Activated CD8-positive, alpha-beta memory T cell treated with anti-CD3 and anti-CD28 coated beads for 1 hour (primary cell): ENCODE data around the gene ACSL5.
"Not testable (repeated sequence)": the region's sequence is repeated elsewhere in the genome, so short reads cannot be mapped to it uniquely, and the experiment has no call there.

Source experiments
- DNase-seq, 2 donors: peaks; one replicate each; pipeline ENCODE4 v3.0.0-alpha.2; 2020; ENCODE audit warnings: low read depth in 1 of 2; ENCODE audit errors: extremely low read depth in 1 of 2

The ACSL5 gene

GRCh38 chr10:112349521-112350085, 24.3 kb upstream of the ACSL5 start:
- DNase-seq = no peak

GRCh38 chr10:112351146-112351545, 22.8 kb upstream of the ACSL5 start:
- DNase-seq = no peak

- no peak for DNase-seq
These were observed 21.9 kb upstream of the ACSL5 start for GRCh38 chr10:112352044-112352443.

DNA sequence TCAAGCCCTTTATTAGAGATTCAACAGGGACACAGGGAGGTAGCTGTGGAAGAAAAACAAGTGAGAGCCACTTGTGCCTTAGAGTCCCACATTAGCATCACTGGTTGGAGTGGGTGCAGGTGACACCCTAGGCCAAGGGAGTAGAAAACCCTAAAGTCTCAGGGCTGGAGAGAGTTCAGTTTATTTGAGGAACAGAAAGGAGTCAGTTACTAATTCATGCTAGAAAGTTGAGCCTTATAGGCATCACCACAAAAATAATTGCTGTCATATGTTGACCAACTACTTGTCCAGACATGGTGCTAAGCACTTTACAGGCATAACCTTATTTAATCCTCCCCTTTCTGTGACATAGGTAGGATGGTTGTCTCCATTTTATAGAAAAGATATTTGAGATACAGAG, 20.9 kb upstream of the ACSL5 start:
- no peak for DNase-seq

GRCh38 chr10:112356686-112357085, 17.2 kb upstream of the ACSL5 start:
- no peak for DNase-seq

GRCh38 chr10:112359606-112360307, 14.2 kb upstream of the ACSL5 start:
- no peak for DNase-seq

DNA sequence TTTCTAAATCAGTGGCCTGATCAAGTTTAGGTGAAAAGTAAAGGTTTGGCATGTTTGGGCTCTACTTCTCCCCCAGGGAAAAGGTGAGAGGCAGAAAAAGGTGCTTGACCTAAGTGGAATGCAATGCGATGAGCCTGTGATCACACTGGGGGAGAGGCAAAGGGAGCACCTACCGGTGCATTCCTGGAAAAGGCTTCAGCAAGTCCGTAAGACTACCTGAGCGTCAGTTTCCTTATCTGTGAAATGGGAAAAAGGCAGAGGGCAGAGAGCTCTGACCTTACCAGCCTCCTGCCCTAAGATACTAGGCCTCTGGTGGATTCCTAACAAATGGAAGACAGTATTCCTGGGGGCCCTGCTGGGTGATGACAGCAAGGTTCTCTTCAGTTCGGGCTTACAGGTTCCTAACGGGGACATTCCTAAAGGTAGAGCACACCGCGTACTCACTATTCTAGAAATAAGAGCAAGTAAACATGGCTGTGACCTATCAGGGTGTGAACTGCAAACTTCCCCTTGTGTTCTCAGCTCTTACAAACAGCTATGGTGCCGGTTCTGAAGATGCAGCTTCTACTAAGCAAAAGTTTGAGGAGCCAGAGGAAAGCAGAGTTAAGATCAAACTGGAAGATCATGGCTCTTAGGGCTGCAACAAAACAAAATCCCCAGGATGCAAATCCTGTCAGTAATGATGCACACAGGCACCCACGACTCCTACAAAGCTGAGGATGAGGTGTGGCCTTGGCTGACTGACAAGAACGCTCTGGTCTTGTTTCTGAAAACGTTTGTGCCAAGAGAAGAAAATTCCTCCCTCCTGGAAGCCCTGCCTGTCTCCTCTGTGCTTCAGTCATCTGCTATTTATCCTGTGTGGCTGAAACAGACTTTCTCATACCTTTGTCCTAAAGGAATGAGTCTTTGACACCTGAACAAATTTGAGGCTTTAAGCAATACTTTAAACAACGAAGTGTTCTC, 13.3 kb upstream of the ACSL5 start:
- DNase-seq = no peak

DNA sequence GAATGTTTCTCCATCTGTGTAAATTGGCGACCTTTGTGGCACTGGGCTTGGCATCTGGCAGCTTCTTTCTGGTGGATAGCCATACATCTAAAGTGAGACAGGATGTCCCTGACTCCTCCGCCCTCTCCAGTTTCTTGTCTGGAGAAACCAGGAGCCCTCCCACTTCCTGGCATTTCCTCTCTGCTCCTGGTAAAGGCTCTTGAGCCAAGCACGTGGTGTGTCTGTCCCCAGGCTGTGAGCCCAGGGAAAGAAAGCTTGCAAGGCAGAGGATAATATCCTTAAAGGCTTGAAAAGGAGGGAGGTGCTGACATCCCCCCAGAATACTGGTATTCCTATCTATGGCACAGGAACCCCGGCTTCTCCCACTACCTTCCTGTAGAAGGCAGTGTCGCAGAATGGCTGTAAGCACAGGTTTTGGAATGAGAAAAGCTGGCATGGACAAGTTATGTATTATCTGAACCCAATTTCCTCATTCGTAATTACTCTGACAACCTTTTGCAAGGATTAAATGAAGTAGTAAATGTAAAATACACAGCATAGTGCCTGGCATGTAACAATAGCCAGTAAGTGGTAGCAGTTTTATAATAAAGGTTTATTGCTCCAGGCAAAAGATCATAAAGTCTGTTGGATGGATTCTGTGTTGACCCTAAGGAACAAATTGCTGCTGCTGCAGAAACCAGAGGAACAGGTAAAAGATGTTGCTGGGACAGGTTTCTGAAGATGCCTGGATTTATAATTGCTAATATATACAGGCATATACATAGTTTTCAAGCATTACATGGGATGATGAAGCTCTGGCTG, 11.8 kb upstream of the ACSL5 start:
- DNase-seq = no peak

DNA sequence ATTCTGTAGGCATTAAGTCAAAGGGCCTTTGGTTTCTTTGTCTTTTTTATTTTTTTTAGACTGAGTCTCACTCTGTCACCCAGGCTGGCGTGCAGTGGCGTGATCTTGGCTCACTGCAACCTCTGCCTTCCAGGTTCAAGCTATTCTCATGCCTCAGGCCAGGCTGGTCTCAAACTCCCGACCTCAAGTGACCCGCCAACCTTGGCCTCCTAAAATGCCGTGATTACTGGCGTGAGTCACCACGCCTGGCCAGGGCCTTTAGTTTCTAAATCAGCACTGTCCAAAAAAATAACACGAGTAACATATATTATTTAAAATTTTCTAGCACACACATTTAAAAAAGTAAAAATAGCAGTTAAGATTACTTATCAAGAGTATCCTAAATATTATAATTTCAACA, 11.1 kb upstream of the ACSL5 start:
- DNase-seq = no peak

DNA sequence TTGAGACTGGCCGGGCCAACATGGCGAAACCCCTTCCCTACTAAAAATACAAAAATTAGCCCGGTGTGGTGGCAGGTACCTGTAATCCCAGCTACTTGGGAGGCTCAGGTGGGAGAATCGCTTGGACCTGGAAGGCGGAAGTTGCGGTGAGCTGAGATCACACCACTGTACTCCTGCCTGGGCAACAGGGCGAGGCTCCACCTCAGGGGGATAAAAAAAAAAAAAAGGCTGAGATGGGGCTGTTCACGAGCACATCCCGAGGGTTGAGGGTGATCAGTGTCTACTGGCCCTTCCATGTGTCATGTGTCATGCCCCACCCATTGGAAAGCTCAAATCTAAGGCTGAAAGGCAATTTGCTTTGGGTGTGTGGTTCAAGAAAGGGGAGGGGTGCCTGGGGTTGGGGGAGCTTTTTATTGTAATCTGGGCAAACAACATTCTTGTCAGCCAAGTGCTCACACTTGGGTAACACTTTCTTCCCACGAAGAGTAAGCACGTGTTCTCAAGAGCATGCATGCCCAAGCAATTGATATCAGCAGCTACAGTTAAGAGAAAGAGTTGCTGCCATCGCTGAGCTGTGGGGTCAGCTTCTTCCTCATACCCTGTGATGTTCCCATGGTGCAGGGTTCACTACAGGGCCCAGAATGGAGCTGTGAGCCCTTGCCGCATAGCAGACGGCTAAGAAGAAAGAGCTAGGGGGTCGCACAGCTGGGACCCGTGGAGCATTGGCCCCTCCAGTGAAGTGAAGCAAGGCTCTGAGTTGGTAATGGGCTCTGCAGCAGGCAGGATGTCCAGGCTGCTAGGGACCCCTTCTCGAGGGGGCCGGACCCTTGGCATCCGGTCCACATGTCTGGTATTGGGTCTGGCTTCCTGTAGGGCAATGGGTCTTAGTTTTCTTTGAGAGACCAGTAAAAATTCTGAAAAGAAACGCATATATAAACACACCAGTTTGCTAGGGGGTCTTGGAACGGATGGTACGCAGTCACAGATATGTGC, 9.9 kb upstream of the ACSL5 start:
- DNase-seq = no peak

GRCh38 chr10:112365014-112365432, 8.9 kb upstream of the ACSL5 start:
- DNase-seq = no peak

DNA sequence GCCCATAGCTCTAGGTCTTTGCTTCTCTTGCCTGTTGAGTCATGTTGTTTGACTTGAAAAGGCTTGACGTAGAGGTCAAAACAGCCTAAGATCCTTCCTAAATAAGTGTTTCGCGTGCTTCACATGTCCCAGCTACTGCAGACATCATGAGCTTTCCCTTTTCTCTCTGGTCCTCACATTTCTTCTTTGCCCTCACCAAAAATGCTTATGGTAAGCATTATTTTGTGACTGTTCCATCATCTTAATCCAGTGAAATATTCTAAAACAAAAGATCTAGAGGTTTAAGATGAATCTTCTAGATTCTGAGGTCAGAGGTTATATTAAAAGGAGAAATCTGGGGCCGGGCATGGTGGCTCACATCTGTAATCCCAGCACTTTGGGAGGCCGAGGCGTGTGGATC, 8.5 kb upstream of the ACSL5 start:
- no peak for DNase-seq

DNA sequence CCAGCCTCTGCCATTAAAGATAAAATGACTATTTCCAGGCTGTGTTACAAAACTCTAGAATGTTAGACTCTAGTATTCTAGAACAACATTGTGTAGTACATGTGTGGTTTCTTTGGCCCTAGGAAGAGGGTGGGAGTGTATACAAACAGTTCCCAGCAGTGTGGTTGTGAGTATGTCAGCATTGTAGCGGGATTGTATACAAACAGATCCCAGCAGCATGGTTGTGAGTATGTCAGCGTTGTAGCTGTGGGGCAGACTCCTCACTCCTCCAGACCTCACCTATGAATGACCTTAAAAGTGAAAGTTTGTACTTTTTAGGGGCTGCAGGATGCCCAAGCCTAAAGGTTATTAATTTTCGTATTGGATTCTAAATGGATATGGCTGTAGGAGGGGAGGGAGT, 6.9 kb upstream of the ACSL5 start:
- DNase-seq = no peak

DNA sequence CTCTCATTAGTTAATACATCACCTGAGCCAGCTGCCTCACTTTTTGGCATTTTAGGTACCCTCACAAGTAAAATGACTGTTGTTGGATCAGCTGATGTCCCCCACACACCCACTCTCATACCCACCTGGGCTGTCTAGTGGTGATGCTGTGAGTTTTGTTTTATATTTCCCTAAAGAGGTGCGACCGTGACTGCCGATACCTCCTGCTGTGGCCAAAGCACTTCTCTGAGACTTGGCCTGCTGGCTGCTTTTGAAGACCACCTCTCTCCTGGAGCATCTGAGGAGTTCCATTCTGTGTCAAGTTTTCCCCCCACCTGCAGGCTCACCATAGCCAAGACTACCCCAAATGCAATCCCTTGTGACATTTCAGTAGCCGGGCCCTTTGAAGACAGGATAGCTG, 6.4 kb upstream of the ACSL5 start:
- no peak for DNase-seq

DNA sequence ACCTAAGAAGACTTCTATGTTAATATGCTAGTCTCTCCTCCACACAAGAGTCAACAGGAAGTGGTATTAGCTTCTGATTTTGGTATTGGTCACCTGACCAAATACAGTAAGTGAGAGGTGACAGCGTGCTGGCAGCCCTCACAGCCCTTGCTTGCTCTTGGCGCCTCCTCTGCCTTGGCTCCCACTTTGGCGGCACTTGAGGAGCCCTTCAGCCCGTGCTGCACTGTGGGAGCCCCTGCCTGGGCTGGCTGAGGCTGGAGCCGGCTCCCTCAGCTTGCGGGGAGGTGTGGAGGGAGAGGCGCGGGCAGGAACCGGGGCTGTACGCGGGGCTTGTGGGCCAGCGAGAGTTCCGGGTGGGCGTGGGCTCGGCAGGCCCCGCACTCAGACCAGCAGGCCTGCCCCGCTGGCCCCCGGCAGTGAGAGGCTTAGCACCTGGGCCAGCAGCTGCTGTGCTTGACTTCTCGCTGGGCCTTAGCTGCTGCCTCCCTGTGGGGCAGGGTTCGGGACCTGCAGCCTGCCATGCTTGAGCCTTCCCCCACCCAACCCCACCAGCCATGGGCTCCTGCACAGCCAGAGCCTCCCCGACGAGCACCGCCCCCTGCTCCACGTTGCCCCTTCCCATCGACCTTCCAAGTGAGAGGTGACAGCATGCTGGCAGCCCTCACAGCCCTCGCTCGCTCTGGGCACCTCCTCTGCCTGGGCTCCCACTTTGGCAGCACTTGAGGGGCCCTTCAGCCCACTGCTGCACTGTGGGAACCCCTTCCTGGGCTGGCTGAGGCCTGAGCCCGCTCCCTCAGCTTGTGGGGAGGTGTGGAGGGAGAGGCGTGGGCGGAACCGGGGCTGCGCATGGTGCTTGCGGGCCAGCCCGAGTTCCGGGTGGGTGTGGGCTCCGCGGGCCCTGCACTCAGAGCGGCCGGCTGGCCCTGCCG, 4.2 kb upstream of the ACSL5 start:
- DNase-seq = no peak

GRCh38 chr10:112370424-112370819, 3.5 kb upstream of the ACSL5 start:
- no peak for DNase-seq

DNA sequence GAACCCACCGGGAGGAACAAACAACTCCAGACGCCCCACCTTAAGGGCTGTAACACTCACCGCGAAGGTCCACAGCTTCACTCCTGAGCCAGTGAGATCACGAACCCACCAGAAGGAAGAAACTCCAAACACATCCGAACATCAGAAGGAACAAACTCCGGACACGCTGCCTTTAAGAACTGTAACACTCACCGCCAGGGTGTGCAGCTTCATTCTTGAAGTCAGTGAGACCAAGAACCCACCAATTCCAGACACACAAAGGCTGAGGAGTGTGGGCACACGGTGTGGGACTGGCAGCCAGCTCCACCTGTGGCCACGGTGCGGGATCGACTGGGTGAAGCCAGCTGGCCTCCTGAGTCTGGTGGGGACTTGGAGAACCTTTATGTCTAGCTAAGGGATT, 2.6 kb upstream of the ACSL5 start:
- DNase-seq = not testable (repeated sequence)

- DNase-seq = not testable (repeated sequence)
These were observed 1.6 kb upstream of the ACSL5 start for GRCh38 chr10:112372182-112372810.
